ENCODE measurements around the gene GTF2A2. TPM values are rescaled to one million over a fixed set of nuclear protein-coding genes. Genes with fewer than 3 reads are reported as not detected.

GTF2A2 gene
- total RNA-seq, 3 donors from 2014 or later: 20.3 to 40.7 (median 36.1) TPM

DNA sequence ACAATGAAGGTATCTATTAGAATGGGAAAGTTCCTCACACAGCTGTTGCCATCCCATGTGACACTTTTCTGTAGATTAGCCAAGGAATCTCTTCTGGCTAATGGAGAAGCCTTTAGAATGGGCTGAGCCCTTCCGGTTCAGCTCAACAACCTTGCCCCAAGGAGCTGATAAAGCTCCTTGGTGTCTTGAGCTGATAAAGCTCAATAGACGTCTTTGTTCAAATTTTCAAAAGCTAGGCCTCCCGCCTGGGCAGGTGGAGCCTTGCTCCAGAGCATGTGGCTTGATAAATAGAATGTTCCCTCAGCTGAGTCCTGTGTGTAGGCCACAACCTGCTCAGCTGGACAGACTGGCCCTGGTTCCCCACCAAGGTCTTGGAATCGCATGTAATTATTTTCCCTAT lies 39.0 kb upstream of the GTF2A2 start:
- Histone ChIP-seq H3K4me3 (no peak overlapping the region), H3K27ac (no peak overlapping the region), H3K4me1 (no peaks in the 10 kb centered on the region), H3K27me3 (no peaks in the 10 kb centered on the region), H3K9me3 (no peaks in the 10 kb centered on the region), H3K36me3 (no peaks in the 10 kb centered on the region)
- intact Hi-C loops (cut with DNase I; ENCODE audit: low total_unique reads): no loop called here
- DNase-seq (ENCODE audit: low spot score in 2 of 2): no peak
- TF ChIP-seq POLR2A (IDR thresholded peaks at IDR 0.05) (no peak), POLR2AphosphoS5 (IDR thresholded peaks at IDR 0.05) (no peak)
- TF ChIP-seq, protein P1, sequence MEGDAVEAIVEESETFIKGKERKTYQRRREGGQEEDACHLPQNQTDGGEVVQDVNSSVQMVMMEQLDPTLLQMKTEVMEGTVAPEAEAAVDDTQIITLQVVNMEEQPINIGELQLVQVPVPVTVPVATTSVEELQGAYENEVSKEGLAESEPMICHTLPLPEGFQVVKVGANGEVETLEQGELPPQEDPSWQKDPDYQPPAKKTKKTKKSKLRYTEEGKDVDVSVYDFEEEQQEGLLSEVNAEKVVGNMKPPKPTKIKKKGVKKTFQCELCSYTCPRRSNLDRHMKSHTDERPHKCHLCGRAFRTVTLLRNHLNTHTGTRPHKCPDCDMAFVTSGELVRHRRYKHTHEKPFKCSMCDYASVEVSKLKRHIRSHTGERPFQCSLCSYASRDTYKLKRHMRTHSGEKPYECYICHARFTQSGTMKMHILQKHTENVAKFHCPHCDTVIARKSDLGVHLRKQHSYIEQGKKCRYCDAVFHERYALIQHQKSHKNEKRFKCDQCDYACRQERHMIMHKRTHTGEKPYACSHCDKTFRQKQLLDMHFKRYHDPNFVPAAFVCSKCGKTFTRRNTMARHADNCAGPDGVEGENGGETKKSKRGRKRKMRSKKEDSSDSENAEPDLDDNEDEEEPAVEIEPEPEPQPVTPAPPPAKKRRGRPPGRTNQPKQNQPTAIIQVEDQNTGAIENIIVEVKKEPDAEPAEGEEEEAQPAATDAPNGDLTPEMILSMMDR (IDR thresholded peaks at IDR 0.05): no peak

DNA sequence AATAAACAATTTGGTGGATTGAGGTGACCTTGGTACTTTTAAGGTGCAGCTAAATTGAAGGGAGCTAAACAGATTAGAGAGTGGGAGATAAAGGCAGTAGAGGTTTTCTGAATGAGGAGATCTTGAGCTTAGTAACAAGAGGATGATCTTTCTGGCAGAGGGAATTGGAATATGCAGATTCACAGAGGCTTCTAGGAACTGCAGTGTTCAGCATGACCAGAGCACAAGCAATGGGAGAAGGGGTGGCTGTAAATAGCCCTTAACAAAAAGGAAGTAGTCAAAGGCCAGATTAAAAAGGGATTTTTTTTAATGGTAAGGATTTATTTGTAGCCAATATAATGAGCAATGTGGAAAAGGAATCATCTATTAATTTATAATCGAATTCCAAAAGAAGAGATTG lies 37.5 kb upstream of the GTF2A2 start:
- Histone ChIP-seq H3K4me1 (no peaks in the 10 kb centered on the region), H3K27ac (no peak overlapping the region), H3K9me3 (no peaks in the 10 kb centered on the region), H3K27me3 (no peaks in the 10 kb centered on the region), H3K36me3 (no peaks in the 10 kb centered on the region), H3K4me3 (no peak overlapping the region)
- DNase-seq (ENCODE audit: low spot score in 2 of 2): no peak
- TF ChIP-seq, protein P1 (IDR thresholded peaks at IDR 0.05): no peak
- intact Hi-C loops (cut with DNase I; ENCODE audit: low total_unique reads): no loop called here

DNA sequence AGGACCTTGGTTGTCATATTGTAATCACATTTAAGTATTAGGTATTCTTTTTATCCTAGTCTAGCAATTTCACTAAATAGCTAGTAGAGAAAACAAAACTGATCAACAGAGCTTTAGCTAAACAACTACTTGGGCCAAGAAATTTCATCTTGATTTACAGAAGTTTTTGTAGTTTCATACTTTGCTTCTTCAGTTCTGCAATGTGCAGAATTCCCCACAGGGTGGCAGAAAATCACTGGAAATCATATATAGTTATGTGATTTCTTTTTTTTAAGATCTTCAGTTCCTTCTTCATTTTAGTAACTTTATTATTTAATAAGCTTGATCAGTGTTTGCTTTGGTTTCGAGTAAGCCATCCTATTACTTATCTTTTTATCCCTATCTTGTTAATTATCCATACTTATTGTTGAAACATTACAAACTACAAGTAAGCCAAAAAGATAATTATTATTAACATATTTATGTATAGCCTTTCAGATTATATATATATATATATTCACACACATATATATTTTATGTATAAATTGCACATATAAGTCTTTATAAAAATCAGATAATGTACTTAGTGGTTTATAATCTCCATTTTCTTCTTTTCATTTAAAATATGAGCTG lies 34.0 kb upstream of the GTF2A2 start:
- Histone ChIP-seq H3K27ac (no peak overlapping the region), H3K4me3 (no peak overlapping the region), H3K4me1 (peaks cover 0 to 13% of the 10 kb centered on the region in 2 donors), H3K27me3 (no peaks in the 10 kb centered on the region), H3K9me3 (no peaks in the 10 kb centered on the region), H3K36me3 (no peaks in the 10 kb centered on the region)
- TF ChIP-seq, protein P1 (IDR thresholded peaks at IDR 0.05): peak; percentile 31 to 64 (median 31)
- TF ChIP-seq POLR2A (IDR thresholded peaks at IDR 0.05): no peak
- DNase-seq (ENCODE audit: low spot score in 2 of 2): no peak
- intact Hi-C loops (cut with DNase I; ENCODE audit: low total_unique reads): no loop called here

DNA sequence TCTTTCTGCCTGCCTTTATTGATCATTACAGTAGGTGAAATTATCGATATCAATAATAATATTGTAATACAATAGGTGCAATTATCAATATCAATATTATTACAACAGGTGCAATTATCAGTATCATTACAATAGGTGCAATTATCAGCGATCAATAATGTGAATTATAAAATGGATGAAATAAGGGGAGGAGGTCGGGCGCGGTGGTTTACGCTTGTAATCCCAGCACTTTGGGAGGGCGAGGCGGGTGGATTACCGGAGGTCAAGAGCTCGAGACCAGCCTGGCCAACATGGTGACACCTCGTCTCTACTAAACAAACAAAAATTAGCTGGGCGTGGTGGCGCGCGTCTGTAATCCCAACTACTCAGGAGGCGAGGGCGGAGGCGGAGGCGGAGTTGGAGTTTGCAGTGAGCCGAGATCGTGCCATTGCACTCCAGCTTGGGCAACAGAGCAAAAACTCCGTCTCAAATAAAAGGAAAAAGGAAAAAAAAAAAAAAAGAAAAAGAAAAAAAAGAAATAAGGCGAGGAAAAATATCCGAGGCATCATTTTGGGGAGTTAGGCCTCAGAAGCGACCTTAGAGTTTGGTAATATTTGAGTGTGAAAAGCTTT lies 32.4 kb upstream of the GTF2A2 start:
- H3K4me3 ChIP-seq: peak overlapping the region; percentile 74 to 97 (median 94)
- H3K4me1 ChIP-seq: peaks cover 0 to 22% of the 10 kb centered on the region in 2 donors
- H3K27me3 ChIP-seq: no peaks in the 10 kb centered on the region
- H3K36me3 ChIP-seq: no peaks in the 10 kb centered on the region
- no peaks in the 10 kb centered on the region for H3K9me3 ChIP-seq
- peak overlapping the region; percentile 99 for H3K27ac ChIP-seq
- DNase-seq (ENCODE audit: low spot score in 2 of 2): peak; percentile 88
- intact Hi-C loops (cut with DNase I; ENCODE audit: low total_unique reads): no loop called here
- no peak for TF ChIP-seq POLR2A (IDR thresholded peaks at IDR 0.05)
- TF ChIP-seq POLR2AphosphoS5 (IDR thresholded peaks at IDR 0.05): peak in 1 of 3 donors; percentile 63

DNA sequence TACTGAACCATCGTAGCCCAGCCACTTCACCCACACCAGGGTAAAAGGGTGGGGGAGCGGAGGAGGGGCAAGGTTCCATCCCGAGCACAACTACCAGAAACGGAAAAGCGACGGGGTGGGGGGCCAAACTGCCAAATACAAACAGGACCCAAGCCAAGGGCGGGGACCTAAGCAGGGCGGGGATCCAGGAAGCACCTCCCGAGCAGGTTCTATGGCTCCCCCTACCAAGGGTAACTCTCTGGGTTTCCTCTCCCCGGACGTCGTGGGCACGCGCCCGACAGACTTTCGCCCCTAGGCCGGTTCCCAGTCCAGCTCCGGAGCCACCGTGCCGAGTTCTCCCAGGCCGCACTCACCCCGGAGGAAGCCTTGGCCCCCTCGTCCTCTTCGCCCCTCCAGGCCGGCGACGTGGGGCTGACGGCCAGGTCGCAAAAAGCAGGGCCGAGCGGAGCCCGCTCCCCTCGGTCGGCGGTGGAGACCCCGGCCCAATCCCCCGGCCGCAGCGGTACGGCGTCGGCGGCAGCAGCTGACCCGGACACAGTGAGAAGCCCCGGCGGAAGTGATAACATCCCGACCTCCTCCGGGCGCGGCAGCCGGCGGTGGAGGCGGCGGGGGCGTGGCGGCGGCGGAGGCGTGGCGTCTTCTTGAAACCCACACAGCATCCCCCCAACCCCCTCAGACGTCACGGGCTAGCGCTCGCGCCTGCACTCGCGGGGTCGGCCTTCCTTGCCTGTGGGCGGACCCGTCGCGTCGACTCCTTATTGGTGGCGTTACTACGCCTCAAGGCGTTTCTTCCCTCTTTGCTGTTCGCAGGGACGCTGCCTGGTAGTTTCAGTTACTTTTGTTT lies 31.7 kb upstream of the GTF2A2 start, which contains the start of gene BNIP2:
TSS of gene BNIP2 (minus strand) at position 539 of the 844 bp plus-strand sequence. CDS start 6,863 bp downstream, outside the sequence.
- no peaks in the 10 kb centered on the region for H3K36me3 ChIP-seq
- H3K27me3 ChIP-seq: no peaks in the 10 kb centered on the region
- DNase-seq (ENCODE audit: low spot score in 2 of 2): peak; percentile 98 to 99
- H3K9me3 ChIP-seq: no peaks in the 10 kb centered on the region
- H3K4me1 ChIP-seq: peaks cover 0 to 22% of the 10 kb centered on the region in 2 donors
- H3K4me3 ChIP-seq: peak within 1 kb of the TSS; percentile 74 to 97 (median 94)
- intact Hi-C loops (cut with DNase I; ENCODE audit: low total_unique reads): no loop called here
- peak within 1 kb of the TSS; percentile 99 for H3K27ac ChIP-seq
- TF ChIP-seq, protein P1 (IDR thresholded peaks at IDR 0.05): peak in 1 of 3 donors; percentile 7
- TF ChIP-seq POLR2A (IDR thresholded peaks at IDR 0.05) (peak; percentile 83), POLR2AphosphoS5 (IDR thresholded peaks at IDR 0.05) (peak; percentile 81 to 96 (median 95))
